Measurements from ENCODE around the gene CTXND1. TPM values are rescaled to one million over a fixed set of nuclear protein-coding genes. Genes with fewer than 3 reads are reported as not detected.

CTXND1 gene
- total RNA-seq, 1 experiment from 2014 or later = not detected

DNA sequence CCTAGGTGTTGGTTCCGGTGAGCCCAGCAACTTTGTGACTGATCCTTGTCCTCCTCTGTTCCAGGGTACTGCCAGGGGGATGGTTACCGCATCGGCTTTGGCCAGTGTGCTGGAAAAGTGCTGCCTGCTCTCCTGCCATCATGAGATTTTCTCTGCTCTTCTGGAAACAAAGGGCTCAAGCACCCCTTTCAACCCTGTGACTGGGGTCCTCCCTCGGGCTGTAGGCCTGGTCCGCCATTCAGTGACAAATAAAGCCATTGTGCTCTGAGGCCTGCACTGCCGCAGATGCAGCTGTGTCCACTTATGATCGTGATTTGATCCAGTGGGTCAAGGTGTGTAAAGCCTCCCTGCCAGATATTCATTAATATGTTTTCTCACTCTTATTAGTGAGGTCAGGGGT, 65.9 kb downstream of the CTXND1 start:
- H3K4ac ChIP-seq (ENCODE audit: low read depth, low read length) = no peak overlapping the region
- Mint-ChIP-seq H3K27me3 (ENCODE audit: low read depth) (no peaks in the 10 kb centered on the region), H3K36me3 (ENCODE audit: insufficient read depth in 1 of 3, low read depth in 3 of 3) (peaks cover 13 to 26% (median 16%) of the 10 kb centered on the region in 3 experiments; a peak in 5 of 7 replicates), H3K27ac (peak overlapping the region in 1 of 3 experiments; percentile 25; a peak in 2 of 7 replicates), H3K4me3 (no peak overlapping the region), H3K9me3 (no peaks in the 10 kb centered on the region), H3K4me1 (peaks cover 14% of the 10 kb centered on the region in 2 experiments)
- H2BK15ac ChIP-seq (ENCODE audit: low read depth, low read length) = no peak overlapping the region
- H3K23ac ChIP-seq (ENCODE audit: insufficient read length, low read depth, low read length) = no peak overlapping the region
- no peak overlapping the region for H3K27ac ChIP-seq (ENCODE audit: insufficient read length, low read depth, low read length)
- no peaks in the 10 kb centered on the region for H3K23me2 ChIP-seq (ENCODE audit: insufficient read length, low read depth, low read length, poor library complexity, severe bottlenecking)
- H4K5ac ChIP-seq (ENCODE audit: insufficient read length, low read depth, low read length) = no peak overlapping the region
- H4K8ac ChIP-seq (replicated peaks; ENCODE audit: insufficient read length, low read depth, low read length) = no peak overlapping the region
- H3K14ac ChIP-seq (ENCODE audit: insufficient read depth, low read length) = no peak overlapping the region
- no peak overlapping the region for H2BK5ac ChIP-seq (ENCODE audit: insufficient read length, low read length)
- no peak overlapping the region for H2AK5ac ChIP-seq (ENCODE audit: insufficient read length, low read length)
- H3K79me2 ChIP-seq (ENCODE audit: insufficient read depth, low read length) = no peaks in the 10 kb centered on the region
- no peak for DNase-seq
- no peaks in the 10 kb centered on the region for H3K9me3 ChIP-seq (ENCODE audit: control insufficient read depth, low read depth, low read length)
- no peaks in the 10 kb centered on the region for H3K27me3 ChIP-seq (ENCODE audit: insufficient read depth, low read length)
- H2AFZ ChIP-seq (ENCODE audit: low read length) = no peak overlapping the region
- H3T11ph ChIP-seq (ENCODE audit: low read length) = no peak overlapping the region
- no peaks in the 10 kb centered on the region for H3K4me1 ChIP-seq (ENCODE audit: insufficient read depth, low read length)
- H2BK12ac ChIP-seq (ENCODE audit: insufficient read length, low read depth, low read length) = no peak overlapping the region
- H2BK20ac ChIP-seq (ENCODE audit: low read depth, low read length, poor library complexity, severe bottlenecking) = no peak overlapping the region
- H3K56ac ChIP-seq (ENCODE audit: insufficient read length, low read depth, low read length) = no peak overlapping the region
- H3K9ac ChIP-seq (ENCODE audit: extremely low read depth, insufficient read length, low read length) = no peak overlapping the region
- no peak overlapping the region for H3K4me2 ChIP-seq (ENCODE audit: insufficient read depth, insufficient read length, low read length)
- no peaks in the 10 kb centered on the region for H4K20me1 ChIP-seq (ENCODE audit: control insufficient read depth, insufficient read depth, insufficient read length)
- no peaks in the 10 kb centered on the region for H3K79me1 ChIP-seq (ENCODE audit: insufficient read depth, low read depth, low read length, poor library complexity, severe bottlenecking)
- H4K91ac ChIP-seq (ENCODE audit: insufficient read length, low read depth, low read length) = no peak overlapping the region
- no peak overlapping the region for H3K18ac ChIP-seq (ENCODE audit: insufficient read length, low read depth, low read length)
- TF ChIP-seq CTCF (conservative IDR thresholded peaks at IDR 0.05) = no peak
- H2BK120ac ChIP-seq (ENCODE audit: low read depth, low read length, poor library complexity, severe bottlenecking) = no peak overlapping the region
- no CpG with 5 or more reads among the region's 7 CpGs for WGBS (ENCODE audit: extremely low coverage, insufficient read length, low lambda C conversion rate)
